Activated CD4-positive, CD25-positive, alpha-beta regulatory T cell treated with anti-CD3 and anti-CD28 coated beads, Interleukin-2, amount 50 U/mL, for 72 hours (primary cell): ENCODE measurements around the gene OR2S2.
A peak's percentile ranks its signal among the peaks of the same experiment; 100 is the strongest.
"Not testable (repeated sequence)": the region's sequence is repeated elsewhere in the genome, so short reads cannot be mapped to it uniquely, and the experiment has no call there.

ENCODE experiments used
- DNase-seq: peaks from one replicate; pipeline ENCODE4 v3.0.0; 2021

OR2S2 gene

DNA sequence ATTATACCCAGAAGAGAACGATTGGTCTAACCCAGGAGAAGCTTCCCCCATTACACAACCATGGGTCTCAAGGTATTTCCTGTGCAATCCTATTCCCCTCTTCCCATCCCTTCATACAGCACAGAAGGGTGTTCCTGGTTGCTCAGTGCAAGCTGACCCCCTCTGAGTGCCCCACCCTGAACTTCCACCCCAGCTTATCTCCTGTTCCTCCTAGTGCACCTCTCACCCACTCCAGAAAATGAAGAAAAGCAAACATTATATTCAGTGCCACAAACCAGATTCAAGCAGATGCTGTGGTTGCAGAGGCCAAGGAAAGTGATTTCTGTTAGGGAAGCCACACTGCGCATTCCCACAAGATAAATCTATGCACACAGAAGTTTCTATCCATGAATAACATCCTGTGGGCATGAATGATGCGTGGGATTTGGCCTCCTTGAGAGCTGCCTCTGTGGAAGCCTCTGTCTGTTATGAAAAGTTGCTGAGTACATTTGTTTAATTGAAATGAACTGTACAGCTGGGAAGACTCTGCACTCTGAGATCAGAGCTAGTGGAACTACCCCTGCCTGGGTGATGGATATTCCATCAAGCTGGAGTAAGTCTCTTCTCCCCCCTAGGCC lies 2.2 kb upstream of the OR2S2 start:
- DNase-seq, result no peak

DNA sequence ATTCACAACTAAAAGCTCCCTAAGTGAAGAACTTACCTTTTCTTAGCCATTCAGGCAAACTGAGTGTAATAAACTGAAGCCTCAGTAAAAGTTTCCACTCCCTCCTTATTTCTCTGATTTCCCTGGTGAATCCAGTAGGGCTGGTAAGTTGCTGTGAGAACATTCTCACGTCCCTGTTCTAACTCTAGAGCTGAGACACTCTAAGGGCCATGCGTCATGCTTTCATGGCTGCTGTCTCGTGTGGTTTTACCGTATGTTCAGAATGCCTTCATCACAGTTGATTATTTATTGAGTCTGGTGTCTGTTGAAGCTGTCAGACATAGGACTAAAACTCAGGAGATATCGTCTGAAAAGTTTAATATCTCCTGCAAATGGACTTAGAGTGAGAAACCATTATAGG lies 1.3 kb downstream of the OR2S2 start:
- no peak for DNase-seq

DNA sequence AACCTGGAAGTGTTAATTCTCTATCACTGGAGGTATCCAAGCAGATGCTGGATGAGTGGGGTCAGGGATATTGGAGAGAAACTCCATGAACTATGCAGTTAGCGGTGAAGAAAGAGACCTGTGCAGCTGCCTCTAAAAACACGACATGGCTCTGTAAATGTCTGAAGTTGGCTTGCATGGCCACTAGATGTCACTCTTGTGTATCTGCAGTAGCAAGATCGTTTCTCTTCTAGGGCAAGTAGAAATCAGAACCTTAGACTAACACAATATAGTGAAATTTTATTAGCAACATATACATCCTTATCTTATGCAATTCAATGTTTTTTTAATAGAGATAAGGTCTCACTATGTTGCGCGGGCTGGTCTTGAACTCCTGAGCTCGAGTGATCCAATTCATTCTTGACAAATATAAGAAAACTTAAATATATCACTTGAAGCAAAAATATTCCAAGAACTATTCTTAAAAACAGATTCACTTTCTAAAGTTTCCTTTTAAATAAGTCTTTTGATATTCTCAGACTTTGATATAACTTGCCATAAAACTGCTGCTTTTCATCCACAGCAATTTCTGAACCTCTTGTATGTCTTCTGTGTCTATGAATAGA lies 2.9 kb downstream of the OR2S2 start:
- no peak for DNase-seq

DNA sequence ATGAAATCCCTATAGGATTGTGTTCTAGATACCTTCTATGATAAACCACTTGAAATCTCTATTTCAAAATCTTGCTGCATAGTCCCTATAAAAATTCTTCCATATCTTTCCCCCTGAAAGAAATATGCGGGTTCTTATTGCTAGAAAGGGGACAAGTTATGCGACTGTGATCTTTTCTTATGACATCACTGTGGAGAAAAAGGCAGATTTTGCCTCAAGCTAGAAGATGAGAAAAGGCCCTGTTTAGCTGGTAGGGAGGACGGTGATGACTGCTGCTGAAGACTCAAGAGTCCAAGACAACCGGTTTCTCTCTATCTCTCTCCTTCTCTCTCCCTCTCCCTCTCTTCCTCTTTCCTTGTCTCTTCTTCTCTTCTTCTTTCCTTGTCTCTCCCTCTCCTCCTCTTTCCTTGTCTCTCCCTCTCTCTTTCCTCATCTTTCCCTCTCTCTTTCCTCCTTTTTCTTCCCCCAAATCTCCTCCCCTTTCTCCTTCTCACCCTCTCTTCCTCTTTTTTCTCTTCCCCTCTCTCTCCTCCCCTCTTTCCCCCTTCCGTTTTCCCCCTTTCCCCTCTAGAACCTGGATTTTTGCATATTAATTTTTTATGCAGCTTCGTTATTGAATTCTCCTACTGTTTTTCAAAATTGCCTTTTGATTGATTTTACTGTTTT lies 5.3 kb downstream of the OR2S2 start:
- DNase-seq, result no peak

DNA sequence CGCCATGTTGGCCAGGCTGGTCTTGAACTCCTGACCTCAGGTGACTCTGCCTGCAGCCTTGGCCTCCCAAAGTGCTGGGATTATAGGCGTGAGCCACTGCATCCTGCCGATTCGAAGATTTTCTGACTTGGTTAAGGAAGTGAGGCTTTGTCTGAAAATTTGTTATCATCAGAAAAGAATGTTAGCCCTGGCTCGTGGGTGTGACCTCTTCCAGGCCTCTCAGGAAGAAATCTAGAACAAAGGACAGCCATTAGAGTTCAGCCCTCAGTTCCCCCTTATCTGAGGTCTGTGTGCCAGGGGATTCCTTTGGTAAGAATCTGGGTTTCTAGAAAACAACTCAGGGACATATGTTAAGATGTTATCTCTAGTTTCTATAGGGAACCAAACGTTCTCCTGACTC lies 6.2 kb downstream of the OR2S2 start:
- no peak for DNase-seq

DNA sequence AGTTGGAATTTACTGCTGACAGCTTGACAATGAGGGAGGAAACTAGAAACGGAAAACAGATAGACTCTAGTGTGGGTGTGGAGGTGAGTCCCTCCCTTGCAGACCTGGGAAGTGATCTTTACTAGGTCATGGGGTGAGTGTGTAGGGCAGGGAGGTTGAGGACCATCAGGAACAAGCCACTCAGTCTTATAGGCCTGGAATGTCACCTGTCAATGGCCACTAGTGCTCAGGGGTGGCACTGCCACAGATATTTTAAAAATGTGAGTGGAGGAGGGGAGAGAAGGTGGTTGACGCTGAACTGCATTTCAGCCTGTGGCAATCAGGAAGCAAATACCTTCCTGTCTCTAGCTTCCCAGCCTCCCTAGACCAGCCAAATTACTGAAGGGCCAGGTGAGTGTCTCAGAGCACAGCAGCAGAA lies 9.0 kb downstream of the OR2S2 start:
- DNase-seq, result no peak

DNA sequence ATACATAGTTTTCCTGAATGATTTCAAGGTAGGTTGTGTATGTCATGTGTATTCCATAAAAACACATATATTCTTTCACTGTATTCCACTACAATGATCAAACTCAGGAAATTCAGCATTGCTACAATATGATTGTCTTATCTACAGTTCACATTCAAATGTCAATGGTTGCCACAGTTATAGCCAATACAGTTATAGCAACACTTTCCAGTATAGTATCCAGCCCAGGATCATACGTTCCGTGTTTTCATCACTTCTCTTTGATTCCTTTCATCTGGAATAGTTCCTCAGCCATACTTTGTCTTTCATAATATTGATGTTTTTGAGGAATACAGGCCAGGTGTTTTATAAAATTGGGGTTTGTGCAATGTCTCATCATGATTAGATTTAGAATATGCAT lies 9.5 kb downstream of the OR2S2 start:
- DNase-seq, result no peak

DNA sequence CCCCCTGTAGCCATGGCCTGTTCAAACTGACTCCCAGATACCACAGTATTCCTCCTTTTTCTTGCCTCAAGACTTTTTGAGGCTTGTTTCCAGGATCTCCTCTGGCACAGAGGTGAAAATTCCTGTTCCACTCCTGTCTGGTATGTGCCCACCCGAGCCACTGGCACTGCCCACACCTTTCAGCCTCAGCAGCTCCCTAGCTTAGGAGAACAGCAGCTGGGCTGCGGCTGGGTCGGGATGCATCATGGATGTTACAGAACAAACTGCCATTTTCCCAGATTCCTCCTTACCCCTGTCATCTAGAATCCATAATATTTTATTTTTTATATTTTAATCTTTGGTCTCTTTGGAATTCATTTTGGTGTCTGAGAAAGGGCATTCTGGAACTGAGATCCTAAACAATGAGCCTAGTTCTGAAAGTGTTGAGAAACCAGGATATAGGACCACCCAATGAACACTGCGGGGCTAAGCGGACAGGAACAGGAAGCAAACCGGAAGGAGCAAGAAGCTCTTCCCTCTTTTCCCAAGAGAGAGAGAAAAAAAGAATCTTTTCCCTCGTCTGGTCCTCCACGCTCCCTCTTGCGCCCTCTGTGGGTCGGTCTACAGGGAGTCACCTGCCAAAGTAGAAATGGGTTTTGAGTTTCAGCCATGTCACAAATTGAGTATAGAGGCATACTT lies 12.5 kb downstream of the OR2S2 start:
- peak; percentile 67 for DNase-seq

DNA sequence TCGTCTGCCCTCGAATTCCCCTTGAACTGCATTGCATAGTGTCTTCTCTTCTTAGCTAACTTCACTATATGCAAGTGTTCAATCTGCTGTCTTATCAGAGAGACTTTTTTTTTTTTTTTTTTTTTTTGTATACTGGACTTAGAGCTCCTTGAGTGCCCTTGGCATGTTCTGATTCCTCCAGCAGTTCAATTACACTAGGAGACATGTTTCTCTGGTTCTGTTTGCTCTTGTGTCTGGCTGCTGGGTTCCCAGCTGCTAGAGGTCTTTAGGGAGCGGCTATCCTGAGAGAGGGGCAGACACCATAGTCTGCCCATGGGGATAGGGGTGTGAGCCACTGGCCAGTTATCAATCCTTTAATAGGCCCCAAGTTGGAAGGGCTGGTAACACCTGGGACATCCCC lies 13.1 kb downstream of the OR2S2 start:
- DNase-seq, result no peak

DNA sequence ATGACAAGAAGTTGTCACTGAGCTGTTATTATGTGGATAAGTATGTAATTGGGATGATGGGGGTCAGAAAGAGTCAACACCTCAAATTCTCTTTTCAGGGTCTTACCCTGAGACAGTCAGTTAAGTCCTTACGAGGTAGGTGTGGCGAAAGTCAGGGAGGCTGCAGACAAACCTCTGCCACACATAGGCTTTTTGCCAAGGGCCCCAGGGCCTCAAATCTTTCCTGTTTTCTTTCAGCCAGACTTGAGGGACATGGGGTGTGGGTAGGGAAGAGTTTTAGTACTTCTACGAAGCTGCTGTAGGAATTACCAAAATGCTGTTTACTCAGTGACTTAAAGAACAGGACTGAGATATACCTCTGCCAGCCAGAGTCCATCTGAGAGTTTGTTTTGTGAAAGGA lies 13.8 kb downstream of the OR2S2 start:
- DNase-seq, result no peak

DNA sequence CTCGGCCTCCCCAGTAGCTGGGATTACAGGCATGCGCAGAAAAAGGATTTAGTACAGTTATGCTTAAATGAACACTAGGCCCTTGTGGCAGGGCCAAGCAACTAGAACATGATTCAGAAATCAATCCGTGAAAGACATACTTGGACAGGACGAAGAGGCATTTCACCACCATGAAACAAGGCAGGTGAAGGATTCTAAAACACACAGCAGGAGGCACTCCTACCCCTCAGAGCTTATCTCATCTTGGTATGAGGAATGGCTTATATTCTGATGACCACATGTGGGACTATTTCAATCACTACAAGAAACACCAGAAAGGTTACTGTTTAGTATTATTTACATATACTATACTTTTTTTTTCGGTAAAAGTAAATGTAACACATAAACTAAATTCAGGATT lies 15.7 kb downstream of the OR2S2 start:
- no peak for DNase-seq

DNA sequence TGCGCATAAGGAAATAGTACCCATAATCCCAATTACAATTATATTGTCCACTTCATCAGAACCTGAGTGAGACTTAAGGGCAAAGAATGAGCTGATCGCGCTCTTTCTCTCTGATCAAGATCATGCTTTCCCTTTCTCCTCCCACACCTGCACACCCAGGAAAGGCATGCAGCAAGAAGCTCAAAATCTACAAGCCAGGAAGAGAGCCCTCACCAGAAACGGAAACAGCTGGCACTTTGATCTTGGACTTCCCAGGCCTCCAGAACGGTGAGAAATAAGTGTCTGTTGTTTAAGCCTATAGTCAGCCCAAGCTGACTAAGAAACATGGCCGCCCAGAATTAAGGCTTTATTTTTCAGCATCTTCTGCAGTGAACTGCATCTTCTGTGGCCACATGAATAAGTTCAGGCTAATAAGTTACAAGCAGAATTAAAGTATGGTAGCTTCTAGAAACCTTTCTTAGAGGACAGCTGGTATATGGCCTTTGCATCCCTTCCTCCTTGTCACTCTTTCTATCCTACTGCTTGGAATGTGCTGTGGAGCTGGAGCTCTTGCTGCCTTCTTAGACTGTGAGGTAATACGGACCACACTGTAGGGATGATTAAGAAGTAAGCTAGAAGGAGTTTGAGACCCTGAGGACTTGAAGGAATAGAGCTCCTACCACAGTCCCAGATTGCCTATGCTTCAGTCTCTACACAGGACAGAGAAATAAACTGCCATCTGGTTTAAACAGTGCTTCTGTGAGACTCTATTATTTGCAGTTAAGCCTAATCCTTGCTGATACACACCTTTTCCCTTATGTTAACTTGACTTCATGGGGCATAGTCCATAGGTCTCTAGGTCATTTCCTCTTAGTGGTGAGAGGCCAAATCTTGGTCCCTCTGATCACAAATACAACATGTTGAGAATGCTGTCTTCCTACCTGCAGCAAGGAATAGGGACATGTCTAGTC lies 17.2 kb downstream of the OR2S2 start:
- no peak for DNase-seq

DNA sequence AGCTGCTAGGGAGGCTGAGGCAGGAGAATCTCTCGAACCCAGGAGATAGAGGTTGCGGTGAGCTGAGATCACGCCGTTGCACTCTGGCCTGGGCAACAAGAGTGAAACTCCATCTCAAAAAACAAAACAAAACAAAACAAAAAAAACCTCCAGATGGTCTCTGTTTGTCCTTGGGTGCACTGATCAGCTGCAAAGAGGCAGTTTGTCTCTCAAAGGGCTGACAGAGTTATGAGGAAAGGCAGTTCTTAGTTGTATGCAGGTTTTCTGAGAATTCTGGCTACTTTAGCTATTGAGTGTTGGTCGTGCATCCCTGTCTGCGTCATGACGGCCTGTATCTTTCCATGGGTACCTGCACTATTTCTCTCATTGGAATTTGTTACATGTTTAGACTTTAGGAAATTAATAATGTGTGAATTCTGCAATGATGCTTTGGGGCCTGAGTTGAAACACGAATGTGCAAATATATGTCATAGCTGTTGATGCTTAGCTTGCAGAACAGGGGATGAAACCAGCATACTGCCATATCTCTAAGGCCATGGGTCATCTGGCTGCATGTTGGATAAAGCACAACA lies 18.2 kb downstream of the OR2S2 start:
- no peak for DNase-seq

DNA sequence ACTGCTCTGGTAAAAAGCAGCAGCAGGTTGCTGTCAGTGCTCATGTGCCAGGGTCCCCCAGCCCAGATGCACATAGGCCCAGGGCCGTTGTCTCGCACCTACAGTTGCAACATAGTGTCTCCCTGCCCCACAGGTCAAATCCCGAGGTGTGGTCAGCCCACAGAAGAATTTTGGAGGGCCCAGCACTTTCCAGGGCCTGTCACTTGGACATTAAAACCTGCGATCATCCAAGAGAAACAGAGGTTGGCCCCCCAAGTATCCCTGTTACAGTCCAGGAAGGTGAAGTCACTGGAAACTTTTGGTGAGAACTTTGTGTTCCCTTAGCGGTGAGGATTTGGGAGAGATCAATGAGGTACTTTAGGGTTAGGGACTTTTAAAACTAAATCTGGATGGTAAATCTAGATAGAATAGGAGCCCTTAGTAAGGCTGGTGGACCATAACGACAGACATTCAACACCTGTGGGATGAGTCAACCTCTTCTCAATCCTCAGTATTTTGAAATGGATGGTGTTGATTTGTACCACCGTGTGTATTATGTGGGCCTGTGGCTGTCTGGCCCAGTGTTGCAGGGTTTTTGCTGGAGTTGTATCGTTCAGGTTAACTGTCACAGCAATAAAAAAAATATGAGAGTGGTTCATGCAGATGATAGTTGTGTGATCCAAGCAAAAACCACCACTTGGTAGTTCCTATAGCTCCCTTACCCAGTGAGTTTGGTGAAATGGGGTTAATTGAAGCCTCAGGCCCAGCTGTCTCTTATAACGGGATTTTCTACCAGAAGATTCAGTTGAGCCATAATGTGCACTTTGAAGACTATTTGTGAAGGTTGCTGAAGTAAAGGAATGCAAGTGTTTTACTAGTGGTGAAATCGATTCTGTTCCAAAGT lies 19.2 kb downstream of the OR2S2 start:
- no peak for DNase-seq

DNA sequence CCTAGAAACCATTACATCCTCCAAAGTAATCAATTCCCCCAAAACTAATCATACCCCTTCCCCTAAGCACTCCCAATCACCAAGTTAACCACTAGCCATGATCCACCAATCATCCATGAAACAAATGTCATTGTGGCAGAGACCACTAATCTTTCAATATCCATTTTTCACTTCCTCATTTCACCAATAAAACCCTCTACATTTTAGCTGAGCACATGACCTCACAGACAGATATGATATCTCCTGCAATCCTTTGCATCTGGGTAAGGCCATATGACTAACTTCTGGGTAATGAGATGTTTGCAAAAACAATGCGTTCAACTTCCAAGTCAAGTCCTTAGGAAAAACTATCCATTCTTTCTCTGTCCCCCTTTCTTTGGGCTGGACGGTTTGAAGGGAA lies 20.7 kb downstream of the OR2S2 start:
- DNase-seq, result no peak

DNA sequence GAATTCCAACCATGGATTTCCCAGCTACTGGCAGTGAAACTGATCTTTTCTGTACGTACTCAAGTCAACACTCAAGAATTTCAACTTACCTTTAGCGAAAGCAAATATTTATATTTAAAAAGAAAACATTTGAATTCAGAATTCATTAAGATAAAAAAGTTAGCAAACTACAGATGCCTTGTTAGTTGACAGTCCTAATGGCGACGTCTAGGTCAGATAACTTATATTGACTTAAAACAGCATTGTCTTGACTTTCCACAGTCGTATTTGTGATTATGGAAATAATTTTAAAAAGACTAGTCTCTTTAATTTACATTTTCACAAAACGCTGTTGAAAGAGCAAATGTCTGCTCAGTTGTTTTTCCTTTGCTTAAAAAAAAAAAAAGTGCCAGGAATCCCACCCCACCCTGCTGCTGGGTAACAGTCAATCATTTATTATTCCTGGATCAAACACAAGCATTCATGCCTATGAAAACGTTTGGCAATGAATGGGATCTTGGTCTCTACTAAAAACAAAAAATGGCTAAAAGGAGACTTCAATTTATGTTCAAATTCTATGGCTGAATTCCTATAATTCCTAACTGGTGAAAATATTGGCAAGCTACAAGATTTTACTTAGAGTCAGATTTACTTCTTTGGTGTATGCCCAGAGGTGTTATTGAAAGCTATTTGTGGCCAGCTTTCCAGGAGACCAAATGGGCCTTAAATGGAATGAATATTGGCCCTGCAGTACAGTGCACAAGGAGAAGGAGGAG lies 22.0 kb downstream of the OR2S2 start:
- no peak for DNase-seq

DNA sequence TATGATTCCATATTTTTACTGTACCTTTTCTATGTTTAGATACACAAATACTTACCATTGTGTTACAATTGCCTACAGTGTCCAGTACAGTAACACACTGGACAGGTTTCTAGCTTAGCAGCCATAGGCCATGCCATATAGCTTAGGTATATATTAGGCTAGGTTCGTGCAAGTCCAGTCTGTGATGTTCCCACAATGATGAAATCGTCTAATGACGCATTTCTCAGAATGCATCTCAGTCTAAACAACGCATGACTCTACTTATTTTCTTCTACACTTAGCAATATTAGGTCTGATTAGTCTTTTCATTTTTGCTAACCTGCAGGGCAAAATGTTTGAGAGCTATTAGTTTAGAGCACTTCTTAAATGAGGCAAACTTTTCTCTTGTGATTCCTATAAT lies 22.7 kb downstream of the OR2S2 start:
- no peak for DNase-seq

DNA sequence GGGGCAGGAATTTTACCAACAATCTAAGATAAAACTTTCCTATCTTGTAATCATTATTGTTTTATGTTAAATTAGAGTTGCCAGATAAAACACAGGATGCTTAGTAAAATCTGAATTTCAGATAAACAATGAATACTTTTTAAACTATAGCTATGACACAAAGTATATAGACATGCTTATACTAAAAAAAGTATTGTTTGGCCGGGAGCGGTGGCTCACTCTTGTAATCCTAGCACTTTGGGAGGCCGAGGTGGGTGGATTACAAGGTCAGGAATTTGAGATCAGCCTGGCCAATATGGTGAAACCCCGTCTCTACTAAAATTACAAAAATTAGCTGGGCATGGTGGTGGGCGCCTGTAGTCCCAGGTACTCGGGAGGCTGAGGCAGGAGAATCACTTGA lies 23.9 kb downstream of the OR2S2 start:
- not testable (repeated sequence) for DNase-seq

DNA sequence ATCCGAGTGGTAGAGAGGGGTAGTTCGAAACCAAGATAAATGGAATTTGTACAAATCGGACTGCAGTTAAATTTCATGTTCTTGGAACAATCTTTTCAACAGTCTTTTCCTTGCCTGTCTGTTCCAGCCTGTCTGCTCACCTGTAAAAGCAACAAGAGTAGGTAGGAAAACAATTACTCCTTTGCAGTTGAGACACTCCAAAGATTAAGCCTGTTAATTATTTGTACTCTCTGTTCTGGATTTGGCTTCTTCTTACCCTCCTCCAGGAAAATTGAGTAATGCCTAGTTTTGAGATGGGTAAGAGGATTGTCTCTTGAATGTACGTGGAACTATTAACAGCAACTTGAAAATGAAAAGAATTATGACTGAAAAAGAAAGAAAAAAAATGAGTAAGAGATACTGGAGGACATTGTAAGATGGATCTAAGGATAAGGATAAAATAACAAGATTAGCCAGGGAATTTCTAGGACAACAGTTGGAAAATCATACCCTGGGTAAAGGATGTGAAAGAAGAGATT lies 24.3 kb downstream of the OR2S2 start:
- no peak for DNase-seq

DNA sequence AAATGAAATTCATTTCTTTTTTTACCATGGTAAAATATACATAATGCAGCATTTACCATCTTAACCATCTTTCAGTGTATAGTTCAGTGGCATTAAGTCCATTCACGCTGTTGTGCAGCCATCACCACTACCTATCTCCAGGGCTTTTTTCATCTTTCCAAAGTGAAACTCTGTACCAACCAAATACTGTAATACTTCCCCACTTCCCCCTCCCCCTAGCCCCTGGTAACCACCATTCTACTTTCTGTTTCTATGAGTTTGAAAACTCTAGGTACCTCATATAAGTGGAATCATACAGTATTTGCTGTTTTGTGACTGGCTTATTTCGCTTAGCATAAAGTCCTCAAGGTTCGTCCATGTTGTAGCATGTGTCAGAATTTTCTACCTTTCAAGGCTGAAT lies 25.2 kb downstream of the OR2S2 start:
- no peak for DNase-seq

DNA sequence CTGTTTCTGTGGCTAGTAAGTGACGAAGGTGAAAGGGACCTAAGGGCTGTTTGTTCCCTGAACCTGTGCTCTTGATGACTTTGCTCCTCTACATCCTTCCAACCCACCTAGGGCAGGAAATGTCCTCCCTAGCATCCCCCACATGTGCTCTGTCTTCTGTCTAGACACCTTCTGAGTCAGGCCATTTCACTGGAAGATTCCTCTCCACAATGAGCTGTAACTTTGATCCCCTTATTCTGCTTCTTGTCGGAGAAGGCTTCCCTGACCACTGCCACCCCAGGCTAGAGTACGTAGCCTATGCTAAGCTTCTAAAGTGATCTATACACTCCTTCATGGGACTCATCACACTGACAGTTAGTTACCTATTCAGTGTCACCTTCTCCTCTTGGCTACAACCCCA lies 27.0 kb downstream of the OR2S2 start:
- DNase-seq, result no peak
